Effector CD8-positive, alpha-beta T cell (primary cell): Measurements from ENCODE around the gene GIPC1.
"Not testable (repeated sequence)": the region's sequence is repeated elsewhere in the genome, so short reads cannot be mapped to it uniquely, and the experiment has no call there.

Experiments
- DNase-seq: peaks from one replicate; lab custom pipeline; 2025; lab: John Stamatoyannopoulos, UW
- total RNA-seq, 4 experiments: gene quantifications; one replicate each; lab custom pipeline; 2026; lab: John Stamatoyannopoulos, UW

The GIPC1 gene
- total RNA-seq, result 36.1 to 54.6 (median 48.8) reads per million in 4 experiments

- DNase-seq, result peak; percentile 70
These were observed at the start of gene GIPC1 for GRCh38 chr19:14496029-14496833. GIPC1 (minus strand) TSS chr19:14496127; CDS start chr19:14482976, 13,151 bp downstream.

GRCh38 chr19:14545716-14546082 lies 49.8 kb upstream of the GIPC1 start:
- DNase-seq, result no peak

GRCh38 chr19:14544977-14545715 lies 49.2 kb upstream of the GIPC1 start:
- no peak for DNase-seq

- DNase-seq, result no peak
These were observed 48.1 kb upstream of the GIPC1 start for GRCh38 chr19:14544047-14544446.

GRCh38 chr19:14542711-14543328 lies 46.9 kb upstream of the GIPC1 start:
- DNase-seq, result no peak

GRCh38 chr19:14541979-14542378 lies 46.1 kb upstream of the GIPC1 start:
- not testable (repeated sequence) for DNase-seq

GRCh38 chr19:14540741-14541525 lies 45.0 kb upstream of the GIPC1 start:
- DNase-seq, result no peak

GRCh38 chr19:14536926-14537692 lies 41.2 kb upstream of the GIPC1 start:
- DNase-seq, result peak; percentile 11

- no peak for DNase-seq
These were observed 37.5 kb upstream of the GIPC1 start for GRCh38 chr19:14533450-14533849.

GRCh38 chr19:14530506-14530905 lies 34.6 kb upstream of the GIPC1 start:
- no peak for DNase-seq

GRCh38 chr19:14530005-14530348 lies 34.0 kb upstream of the GIPC1 start:
- peak; percentile 57 for DNase-seq

- DNase-seq, result peak; percentile 100
These were observed 33.5 kb upstream of the GIPC1 start, which contains the start of gene TECR for GRCh38 chr19:14529254-14530004. TECR (plus strand) TSS chr19:14529594; CDS start chr19:14529697, 103 bp downstream.

GRCh38 chr19:14528419-14529253 lies 32.7 kb upstream of the GIPC1 start:
- no peak for DNase-seq

GRCh38 chr19:14526423-14526822 lies 30.5 kb upstream of the GIPC1 start:
- no peak for DNase-seq

- DNase-seq, result no peak
These were observed 29.8 kb upstream of the GIPC1 start for GRCh38 chr19:14525729-14526128.

- no peak for DNase-seq
These were observed 24.6 kb upstream of the GIPC1 start for GRCh38 chr19:14520543-14520942.

GRCh38 chr19:14519860-14520407 lies 24.0 kb upstream of the GIPC1 start:
- DNase-seq, result no peak

GRCh38 chr19:14519245-14519859 lies 23.4 kb upstream of the GIPC1 start:
- DNase-seq, result no peak
